Head of caudate nucleus (tissue), 42 donors: ENCODE data around the gene ERG.

Experiments used
- DNase-seq, 42 donors: peaks; one replicate each; pipeline versions ENCODE4 v3.0.0 to v3.0.0-alpha.2; 2020 to 2021; ENCODE audit warnings: mixed read lengths in 7 of 42
- intact Hi-C: fragments of 100-400 bp; cut with DNase I; formaldehyde crosslinking; loops from one replicate; pipeline ENCODE4 v1.15.0; 2022

ERG gene

DNA sequence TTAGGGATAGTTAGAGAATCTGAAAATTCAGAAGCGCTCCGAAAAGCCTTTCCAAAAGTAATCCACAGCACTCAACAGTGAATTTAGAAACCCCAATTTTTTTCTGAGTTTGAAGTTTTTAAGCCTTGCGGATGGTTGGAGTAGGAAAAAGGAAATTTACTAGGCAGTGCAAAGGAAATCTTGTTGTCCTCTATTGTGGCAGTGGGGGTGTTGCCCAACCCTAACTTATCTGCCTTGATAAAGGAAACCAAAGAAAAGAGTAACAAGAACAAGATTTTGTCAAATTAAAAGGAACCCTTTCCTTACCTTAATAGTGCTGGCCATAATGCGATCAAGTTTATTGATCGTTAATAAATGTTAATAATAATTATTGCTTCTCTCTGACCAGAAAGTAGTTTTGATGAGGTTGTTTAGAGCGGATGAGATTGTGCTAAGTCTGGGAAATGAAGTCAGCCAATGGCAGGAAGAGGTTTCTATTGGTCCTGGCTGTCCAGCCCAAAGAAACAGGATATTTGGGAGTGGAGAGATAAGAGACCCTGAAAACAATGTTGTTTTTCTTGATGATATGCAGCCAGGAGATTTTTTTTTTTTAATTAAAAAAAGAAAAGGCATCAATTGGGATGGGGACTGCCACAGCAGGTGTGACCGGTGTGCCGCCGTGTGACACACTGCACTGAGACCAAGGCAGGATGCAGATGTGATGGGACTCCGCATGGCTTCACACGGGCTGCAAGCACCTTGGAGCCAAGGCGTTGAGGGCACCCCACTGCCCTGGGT is at the start of gene ERG:
TSS of gene ERG (minus strand) at position 421 of the 777 bp plus-strand sequence. CDS start at position 324, 97 bp downstream.
- intact Hi-C loops = no loop called here
- DNase-seq = no peak

GRCh38 chr21:38544661-38545060 is 46.4 kb upstream of the ERG start:
- DNase-seq = no peak
- intact Hi-C loops = no loop called here

GRCh38 chr21:38542263-38542662 is 44.0 kb upstream of the ERG start:
- intact Hi-C loops = no loop called here
- no peak for DNase-seq

DNA sequence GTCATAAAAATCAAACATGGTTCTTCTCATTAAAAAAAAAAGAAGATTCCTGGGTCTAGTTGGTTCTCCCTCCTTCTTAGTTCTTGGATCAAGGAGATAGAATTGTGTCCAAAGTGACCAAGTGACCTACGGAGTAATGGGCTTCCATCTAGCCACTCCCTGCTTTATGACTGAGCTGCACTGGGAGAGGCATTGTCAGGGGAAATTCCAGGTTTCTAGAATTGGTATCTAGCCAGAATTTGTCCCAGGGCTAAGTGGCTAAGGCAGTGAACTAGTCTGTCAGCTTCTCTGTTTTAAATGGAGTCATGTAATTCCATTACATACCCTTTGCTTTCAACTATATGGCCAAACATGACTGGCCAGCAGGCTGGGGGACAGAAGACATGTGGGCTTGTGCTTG is 40.1 kb upstream of the ERG start:
- DNase-seq = no peak
- intact Hi-C loops = no loop called here

DNA sequence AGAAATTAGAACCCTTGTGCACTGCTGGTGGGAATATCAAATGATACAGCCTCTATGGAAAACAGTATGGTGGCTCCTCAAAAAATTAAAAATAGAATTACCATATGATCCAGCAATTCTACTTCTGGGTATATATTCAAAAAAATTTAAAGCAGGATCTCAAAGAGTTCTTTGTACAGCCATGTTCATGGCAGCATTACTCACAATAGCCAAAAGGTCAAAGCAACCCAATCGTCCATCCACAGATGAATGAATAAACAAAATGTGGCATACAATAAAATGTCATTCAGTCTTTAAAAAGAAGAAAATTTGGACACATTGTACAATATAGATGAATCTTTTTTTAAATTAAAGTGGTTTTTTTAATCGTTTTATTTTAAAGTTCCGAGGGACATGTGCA is 36.3 kb upstream of the ERG start:
- DNase-seq = no peak
- intact Hi-C loops = no loop called here

DNA sequence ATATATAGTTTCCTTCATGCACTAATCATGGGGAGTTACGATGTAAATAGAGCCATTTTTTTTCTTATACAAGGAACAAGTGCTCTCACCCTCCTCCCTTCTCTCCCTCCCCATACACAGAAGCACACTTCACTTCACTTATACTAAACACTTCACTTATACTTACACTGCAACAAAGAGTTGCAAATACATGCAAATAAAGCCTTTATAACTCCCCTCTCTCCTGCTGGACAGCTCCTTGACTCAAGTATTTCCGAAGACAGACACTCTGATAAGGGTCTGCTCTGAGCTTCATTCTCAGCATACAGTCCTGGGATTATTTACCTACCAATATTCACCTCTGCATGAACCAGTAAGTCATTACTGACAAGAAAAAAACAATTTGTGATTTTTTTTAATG is 35.6 kb upstream of the ERG start:
- intact Hi-C loops = no loop called here
- no peak for DNase-seq

- DNase-seq = no peak
Measured at GRCh38 chr21:38531591-38531990, 33.3 kb upstream of the ERG start.

GRCh38 chr21:38531039-38531541 is 32.8 kb upstream of the ERG start:
- DNase-seq = no peak
- intact Hi-C loops = no loop called here

More at GRCh38 chr21:38531591-38531990, 33.3 kb upstream of the ERG start:
- intact Hi-C loops = no loop called here

DNA sequence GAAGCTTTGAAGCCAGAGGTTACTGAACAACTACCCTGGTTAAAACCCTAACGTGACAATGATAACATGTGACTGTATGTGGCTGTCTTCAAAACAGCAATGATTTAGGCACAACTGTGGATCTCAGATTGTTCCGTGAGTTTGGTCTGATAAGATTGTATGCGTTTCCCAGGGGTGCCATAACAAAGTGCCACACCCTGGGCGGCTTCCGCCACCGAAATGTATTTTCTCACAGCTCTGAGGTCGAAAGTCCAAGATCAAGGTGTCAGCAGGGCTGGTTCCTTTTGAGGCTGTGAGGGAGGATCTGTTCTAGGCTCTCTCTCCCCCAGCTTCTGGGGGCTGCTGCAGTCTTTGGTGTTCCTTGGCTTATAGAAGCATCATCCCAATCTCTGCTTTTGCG is 29.5 kb upstream of the ERG start:
- intact Hi-C loops = no loop called here
- no peak for DNase-seq

GRCh38 chr21:38525454-38525853 is 27.2 kb upstream of the ERG start:
- intact Hi-C loops = no loop called here
- peak in 34 of 42 donors; percentile 3 to 78 (median 34) for DNase-seq

DNA sequence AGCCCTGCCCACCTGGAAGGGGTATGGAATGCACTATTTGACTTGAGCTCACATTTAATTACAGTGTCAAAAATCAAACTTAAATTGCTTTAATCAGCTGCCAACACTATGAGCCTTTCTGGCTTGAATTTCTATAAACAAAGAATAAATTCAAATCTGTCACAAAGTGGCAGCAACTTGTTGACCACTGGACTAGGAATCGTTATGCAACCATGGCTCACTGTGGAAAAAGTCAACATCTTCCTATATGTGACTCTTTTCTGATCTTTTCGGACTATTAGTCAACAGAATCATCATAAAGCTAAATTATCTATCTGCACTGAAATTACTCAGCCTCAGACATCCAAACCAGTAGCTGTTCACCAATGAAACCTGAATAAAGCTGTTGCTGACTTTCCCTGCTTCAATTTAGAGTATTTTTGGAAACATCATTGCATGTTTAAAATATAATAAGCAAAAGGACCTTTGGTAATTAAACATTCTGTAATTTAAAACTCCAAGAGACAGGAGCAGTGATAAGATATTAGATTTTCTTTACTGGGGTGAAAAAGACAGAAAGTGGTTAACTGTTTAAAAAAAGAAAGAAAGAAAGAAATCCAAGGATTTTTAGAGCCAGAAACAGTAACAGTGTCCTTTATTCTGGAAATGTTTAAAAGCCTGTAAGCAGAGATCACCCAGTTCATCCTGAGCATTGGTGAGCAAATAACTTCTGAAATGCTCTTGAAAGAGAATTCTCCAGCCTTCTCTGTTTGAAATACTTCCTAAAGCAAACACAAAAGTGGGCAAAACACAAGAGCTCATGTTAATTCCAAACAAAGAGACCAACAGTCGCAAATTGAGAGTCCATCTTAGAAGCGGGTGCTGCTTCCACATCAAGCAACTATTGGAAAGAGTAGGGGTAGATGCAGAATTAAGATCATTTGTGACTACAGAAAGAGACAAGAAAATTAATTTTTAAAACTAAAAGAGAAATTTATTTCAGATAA is 26.2 kb upstream of the ERG start:
- DNase-seq = no peak
- intact Hi-C loops = no loop called here

GRCh38 chr21:38520511-38520910 is 22.2 kb upstream of the ERG start:
- intact Hi-C loops = no loop called here
- DNase-seq = no peak

GRCh38 chr21:38511662-38512243 is 13.5 kb upstream of the ERG start:
- DNase-seq = no peak

DNA sequence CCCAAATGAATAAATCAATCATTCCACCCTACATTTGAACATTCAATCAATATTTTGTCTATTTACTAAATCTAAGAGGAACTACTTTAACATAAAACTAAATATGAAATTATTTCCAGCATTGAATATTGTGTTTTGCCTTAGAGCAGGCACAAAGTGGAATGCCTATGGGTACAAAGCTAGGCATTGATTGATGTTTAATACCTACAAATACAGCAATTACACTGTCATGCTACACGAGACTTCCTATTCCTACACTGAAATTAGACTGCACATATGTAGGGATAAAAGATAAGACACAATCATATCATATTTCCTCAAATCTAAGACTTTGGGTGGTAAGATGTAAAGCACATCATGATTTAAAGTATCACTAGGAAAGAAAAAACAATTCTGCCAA is 12.9 kb upstream of the ERG start:
- intact Hi-C loops = no loop called here
- DNase-seq = no peak

More at GRCh38 chr21:38511662-38512243, 13.5 kb upstream of the ERG start:
- intact Hi-C loops = no loop called here

DNA sequence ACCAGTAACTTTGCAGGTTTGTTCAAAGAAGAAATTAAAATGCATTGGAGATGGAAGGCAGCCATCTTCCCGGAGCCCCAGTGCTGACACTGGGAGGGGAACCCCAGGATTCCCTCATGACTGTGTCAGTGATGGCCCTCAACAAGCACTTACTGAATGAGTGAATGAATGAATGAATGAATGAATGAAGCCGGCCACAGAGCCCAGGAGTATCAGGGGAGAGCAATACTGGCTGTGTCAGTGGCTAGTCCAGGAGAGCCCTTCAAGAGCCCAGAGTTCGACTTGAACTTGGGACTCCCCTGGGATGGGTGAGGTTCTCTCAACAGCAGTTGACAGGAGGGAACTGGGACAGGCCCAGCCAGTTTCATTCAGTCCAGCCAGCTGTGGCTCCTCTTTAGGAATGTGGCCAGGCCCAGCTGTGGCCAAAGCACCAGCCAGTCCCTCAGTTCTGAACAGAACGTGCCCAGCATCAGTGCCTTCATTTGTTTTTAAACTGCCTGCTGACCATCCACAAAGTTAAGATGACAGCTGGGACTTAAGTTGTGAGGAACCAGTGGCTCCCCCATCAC is 9.2 kb upstream of the ERG start:
- DNase-seq = no peak
- intact Hi-C loops = loop anchor here (10.0 kb wide), 1 partner anchor 637 kb away; no protein-coding TSS in a partner anchor

DNA sequence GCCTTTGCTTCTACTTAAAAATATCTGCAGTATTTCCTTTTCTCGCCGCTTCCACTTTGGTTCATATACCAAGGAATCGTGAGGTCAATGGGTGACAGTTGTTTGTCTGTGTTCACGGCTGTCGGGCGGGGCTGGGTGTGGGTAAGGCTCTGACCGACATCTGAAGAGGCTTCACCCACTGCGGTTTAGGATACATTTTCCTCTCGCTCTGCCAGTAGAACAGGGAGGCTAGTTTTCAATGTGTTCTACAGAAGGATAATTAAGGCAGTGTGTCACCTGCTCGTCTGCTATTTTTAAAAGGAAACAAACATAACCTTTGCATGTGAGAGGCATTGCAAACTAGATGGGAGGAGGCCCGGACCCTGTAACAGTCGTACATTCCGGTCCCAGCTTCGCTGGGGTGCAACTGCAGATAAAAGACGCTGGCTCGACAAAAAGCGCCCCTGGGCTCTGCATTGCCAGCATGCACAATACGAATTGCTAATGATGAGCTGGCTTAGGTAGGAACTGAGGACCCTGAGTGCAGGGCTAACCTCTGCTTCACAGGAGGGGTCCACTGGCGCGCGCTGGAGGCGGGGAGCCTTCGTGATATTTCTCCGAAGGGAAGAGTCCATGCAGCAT is 8.5 kb upstream of the ERG start:
- intact Hi-C loops = loop anchor here (10.0 kb wide), 1 partner anchor 638 kb away; no protein-coding TSS in a partner anchor
- DNase-seq = no peak

DNA sequence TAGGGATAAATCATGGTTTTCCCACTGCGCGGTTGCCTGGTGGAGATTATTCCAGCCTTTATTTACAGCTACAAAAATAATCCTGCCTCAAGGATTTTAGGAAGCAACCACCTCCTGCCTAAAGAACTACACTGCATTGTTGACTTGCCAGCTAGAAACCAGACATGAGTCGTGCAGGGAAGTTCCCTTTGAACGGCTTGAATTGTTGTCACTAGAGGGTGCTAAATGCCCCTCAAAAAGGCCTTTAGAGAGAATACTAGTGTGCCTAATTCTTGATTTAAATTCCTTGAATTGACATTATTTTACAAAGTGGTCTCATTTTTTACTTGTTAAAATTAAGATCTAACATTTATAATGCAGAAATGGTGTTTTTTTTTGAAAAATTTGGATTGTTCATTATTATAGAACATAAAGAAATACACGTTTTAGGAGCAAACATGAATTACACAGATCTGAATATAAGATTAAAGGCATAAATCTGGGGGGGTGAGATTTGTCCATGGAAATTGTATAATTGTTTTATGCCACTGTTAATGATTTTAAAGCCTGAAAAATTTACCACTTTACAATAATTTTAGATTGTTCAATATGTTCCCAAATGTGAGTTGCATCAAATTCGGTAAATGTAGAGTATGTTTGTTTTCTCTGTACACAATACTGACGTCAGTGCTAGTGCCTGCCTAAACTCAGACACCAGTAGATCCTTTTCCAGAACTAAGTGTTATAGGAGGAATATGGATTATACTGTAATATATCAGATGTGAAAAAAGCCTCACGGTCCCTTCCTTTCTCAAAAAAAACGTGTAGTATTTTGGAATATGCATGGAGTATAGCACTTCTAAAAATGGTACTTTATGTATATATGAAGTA is 7.6 kb upstream of the ERG start:
- peak in 22 of 42 donors; percentile 10 to 76 (median 40) for DNase-seq
- intact Hi-C loops = loop anchor here (10.0 kb wide), 1 partner anchor 639 kb away; no protein-coding TSS in a partner anchor
